A549 (cell line): Measurements from ENCODE around the gene ZNF618. TPM values are rescaled to one million over a fixed set of nuclear protein-coding genes. Genes with fewer than 3 reads are reported as not detected.

Experiments
- ATAC-seq, 2 experiments: fragments of 200-7000 bp in 1 of 2; fragments of >200 bp in 1 of 2; cut with Nextera tagmentation in 1 of 2; cut with Tn5 transposase in 1 of 2; 3 replicates each; pipeline versions ENCODE4 v1.8.0 to v1.9.1; 2018 to 2020; ENCODE audit warnings: mild to moderate bottlenecking in 1 of 2, moderate library complexity in 1 of 2
- CTCF ChIA-PET: fragments of 300-600 bp; sonication (Branson Sonifier 250); formaldehyde crosslinking; extraction: SDS; loops from one replicate; lab custom pipeline; 2021; ENCODE audit warnings: antibody characterized with exemption, inconsistent platforms; lab: Yijun Ruan, JAX
- POLR2A ChIA-PET: fragments of 350-600 bp; formaldehyde crosslinking; extraction: SDS; loops from one replicate; lab custom pipeline; 2021; ENCODE audit warnings: antibody characterized with exemption, inconsistent platforms; lab: Yijun Ruan, JAX
- DNase-seq, 2 experiments: peaks; one replicate each; pipeline versions ENCODE4 v3.0.0 to v3.0.0-alpha.2; 2011 to 2016; ENCODE audit warnings: low read depth in 1 of 2, low spot score in 1 of 2
- FAIRE-seq: peaks from 2 replicates; lab custom pipeline; 2011; peaks lifted over from hg19 to GRCh38; lab: Jason Lieb, UNC
- H3K27ac ChIP-seq, 2 experiments: fragments of >200 bp; sonication (Bioruptor Twin); formaldehyde crosslinking; 3 replicates each; pipeline ENCODE4 v1.5.1; 2016 to 2017
- H3K4me1 ChIP-seq: fragments of >200 bp; sonication (Bioruptor Twin); formaldehyde crosslinking; 3 replicates; pipeline ENCODE4 v1.6.1; 2016
- H3K4me2 ChIP-seq: fragments of >200 bp; sonication (Bioruptor Twin); formaldehyde crosslinking; 3 replicates; pipeline ENCODE4 v1.6.1; 2016
- H3K4me3 ChIP-seq: fragments of >200 bp; sonication (Bioruptor Twin); formaldehyde crosslinking; 3 replicates; pipeline ENCODE4 v1.5.1; 2016
- H3K9me3 ChIP-seq: fragments of >200 bp; sonication (Bioruptor Twin); formaldehyde crosslinking; 3 replicates; pipeline ENCODE4 v1.6.1; 2016
- BHLHE40 ChIP-seq: IDR thresholded peaks from 2 replicates; pipeline ENCODE4 v1.6.1; 2012; ENCODE audit warnings: low read depth, low read length, inconsistent platforms
- EHMT2 ChIP-seq: fragments of 200-600 bp; sonication (generic); IDR thresholded peaks from 2 replicates; pipeline ENCODE4 v1.6.1; 2016; ENCODE audit warnings: antibody characterized with exemption, low read depth, mild to moderate bottlenecking, moderate library complexity
- FOSL2 ChIP-seq, 2 experiments: fragments of 450-650 bp in 1 of 2; fragments of >200 bp in 1 of 2; sonication (Bioruptor Twin) in 1 of 2; formaldehyde crosslinking; IDR thresholded peaks; 2 replicates each; pipeline versions ENCODE4 v1.5.0 to v1.6.1; 2016 to 2020; ENCODE audit warnings: mild to moderate bottlenecking in 1 of 2, moderate library complexity in 1 of 2
- FOXS1 ChIP-seq: fragments of 250-450 bp; sonication (Bioruptor Pico); IDR thresholded peaks from 2 replicates; pipeline ENCODE4 v1.5.0; 2020; ENCODE audit warnings: mild to moderate bottlenecking, moderate library complexity
- HDAC2 ChIP-seq: fragments of 200-600 bp; sonication (generic); IDR thresholded peaks from 2 replicates; pipeline ENCODE4 v1.6.1; 2016
- KDM1A ChIP-seq: fragments of 200-600 bp; sonication (generic); IDR thresholded peaks from 2 replicates; pipeline ENCODE4 v1.6.1; 2016; ENCODE audit warnings: low read depth, mild to moderate bottlenecking
- NFE2L2 ChIP-seq: fragments of 150-350 bp; conservative IDR thresholded peaks from 2 replicates; pipeline ENCODE4 v1.6.1; 2014; ENCODE audit warnings: low read length
- POLR2A ChIP-seq: IDR thresholded peaks from 2 replicates; pipeline ENCODE4 v1.6.1; 2012; ENCODE audit warnings: mild to moderate bottlenecking, low read length
- POLR2AphosphoS2 ChIP-seq: conservative IDR thresholded peaks from 2 replicates; pipeline ENCODE4 v1.6.1; 2012; ENCODE audit warnings: low read length, improper control_type of control experiment, inconsistent platforms
- RARB ChIP-seq: fragments of 250-450 bp; sonication (Bioruptor Pico); IDR thresholded peaks from 2 replicates; pipeline ENCODE4 v1.8.0; 2021; ENCODE audit warnings: mild to moderate bottlenecking, moderate library complexity
- TP53 ChIP-seq: fragments of 250-450 bp; sonication (Bioruptor Pico); IDR thresholded peaks from 2 replicates; pipeline ENCODE4 v1.5.0; 2021; ENCODE audit warnings: mild to moderate bottlenecking, moderate library complexity
- ZNF302 ChIP-seq: fragments of 250-450 bp; sonication (Bioruptor Pico); IDR thresholded peaks from 2 replicates; pipeline ENCODE4 v1.9.0; 2021; ENCODE audit warnings: inconsistent platforms, mild to moderate bottlenecking, moderate library complexity
- ZSCAN20 ChIP-seq: fragments of 250-450 bp; sonication (Bioruptor Pico); IDR thresholded peaks from 2 replicates; pipeline ENCODE4 v1.8.0; 2022; ENCODE audit warnings: mild to moderate bottlenecking, moderate library complexity
- WGBS: methylation state at CpG from one replicate; pipeline ENCODE4 v1.1.6; 2017; ENCODE audit errors: missing lambda C conversion rate; 5-methylcytosine and 5-hydroxymethylcytosine counted together
- polyA plus RNA-seq, 4 experiments: library from polyadenylated mRNA; depleted of rRNA in 3 of 4; stranded (reverse); fragments of >200 nt; fragmentation: RNase III in 1 of 4; extraction: RNeasy Plus Mini Kit Qiagen cat#74134 plus additional on column Dnase treatment in 1 of 4; gene quantifications; 2 replicates in 3 of 4; 3 replicates in 1 of 4; pipeline ENCODE4 v1.2.3, GENCODE V29; 2011 to 2017
- TF ChIP-seq, protein P1 (sequence below): fragments of >200 bp; sonication (Bioruptor Twin); formaldehyde crosslinking; IDR thresholded peaks from 3 replicates; pipeline ENCODE4 v1.5.1; 2016
- TF ChIP-seq, protein P2 (sequence below): fragments of 200-600 bp; sonication (generic); IDR thresholded peaks from 2 replicates; pipeline ENCODE4 v1.6.1; 2016; ENCODE audit warnings: antibody characterized with exemption, mild to moderate bottlenecking, moderate library complexity
- TF ChIP-seq, protein P3 (sequence below): IDR thresholded peaks from 2 replicates; pipeline ENCODE4 v1.6.1; 2012
- TF ChIP-seq, protein P4 (sequence below): fragments of >200 bp; sonication (Bioruptor Twin); formaldehyde crosslinking; IDR thresholded peaks from 3 replicates; pipeline ENCODE4 v1.6.1; 2016

Gene ZNF618
- polyA plus RNA-seq, 2 of the 4 experiments (the other 2 are of a cell fraction): 9.0 to 10.0 TPM

DNA sequence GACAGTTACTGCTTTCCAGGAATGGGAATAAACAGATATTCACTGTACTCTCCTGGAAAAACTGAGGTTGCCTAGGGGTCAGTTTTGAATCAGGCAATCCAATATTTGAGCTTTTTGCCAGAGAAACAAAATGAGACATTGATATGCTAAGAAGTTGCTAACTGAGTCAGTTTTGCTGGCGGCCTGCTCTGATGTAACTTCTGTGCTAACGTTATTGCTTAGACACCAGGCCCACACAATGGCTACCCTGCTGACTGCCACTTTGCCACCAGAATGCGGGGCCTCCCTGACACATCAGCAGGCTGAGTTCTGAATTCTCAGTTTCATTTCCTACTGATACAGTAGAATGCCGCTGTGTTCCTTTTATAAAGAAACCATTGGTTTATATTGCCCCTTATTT, 18.2 kb upstream of the ZNF618 start:
- FAIRE-seq (no peak), DNase-seq (no peak), ATAC-seq (no peak)
- POLR2A ChIA-PET: interaction anchor here (0.6 kb wide), 1 partner anchor 16 kb away, joined by 4 read pairs; no protein-coding TSS in a partner anchor
- Histone ChIP-seq H3K4me2 (no peak overlapping the region), H3K27ac (no peak overlapping the region), H3K4me1 (no peaks in the 10 kb centered on the region), H3K4me3 (no peak overlapping the region), H3K9me3 (no peaks in the 10 kb centered on the region)
- CTCF ChIA-PET: interaction anchor here (1.0 to 3.1 kb wide), 3 partner anchors 10 to 50 kb away, joined by 3 to 12 read pairs (median 5); partner anchors contain the start of gene ZNF618
- TF ChIP-seq POLR2A: no peak
- no peak for TF ChIP-seq HDAC2
- TF ChIP-seq FOXS1 (CRISPR knock-in tag): no peak
- no peak for TF ChIP-seq KDM1A
- no peak for TF ChIP-seq NFE2L2
- TF ChIP-seq ZNF302 (CRISPR knock-in tag): no peak
- TF ChIP-seq, protein P1, sequence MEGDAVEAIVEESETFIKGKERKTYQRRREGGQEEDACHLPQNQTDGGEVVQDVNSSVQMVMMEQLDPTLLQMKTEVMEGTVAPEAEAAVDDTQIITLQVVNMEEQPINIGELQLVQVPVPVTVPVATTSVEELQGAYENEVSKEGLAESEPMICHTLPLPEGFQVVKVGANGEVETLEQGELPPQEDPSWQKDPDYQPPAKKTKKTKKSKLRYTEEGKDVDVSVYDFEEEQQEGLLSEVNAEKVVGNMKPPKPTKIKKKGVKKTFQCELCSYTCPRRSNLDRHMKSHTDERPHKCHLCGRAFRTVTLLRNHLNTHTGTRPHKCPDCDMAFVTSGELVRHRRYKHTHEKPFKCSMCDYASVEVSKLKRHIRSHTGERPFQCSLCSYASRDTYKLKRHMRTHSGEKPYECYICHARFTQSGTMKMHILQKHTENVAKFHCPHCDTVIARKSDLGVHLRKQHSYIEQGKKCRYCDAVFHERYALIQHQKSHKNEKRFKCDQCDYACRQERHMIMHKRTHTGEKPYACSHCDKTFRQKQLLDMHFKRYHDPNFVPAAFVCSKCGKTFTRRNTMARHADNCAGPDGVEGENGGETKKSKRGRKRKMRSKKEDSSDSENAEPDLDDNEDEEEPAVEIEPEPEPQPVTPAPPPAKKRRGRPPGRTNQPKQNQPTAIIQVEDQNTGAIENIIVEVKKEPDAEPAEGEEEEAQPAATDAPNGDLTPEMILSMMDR: no peak
- TF ChIP-seq TP53 (CRISPR knock-in tag): no peak
- no peak for TF ChIP-seq FOSL2 (IDR thresholded peaks at IDR 0.05)
- no peak for TF ChIP-seq FOSL2 (CRISPR knock-in tag; IDR thresholded peaks at IDR 0.05)
- TF ChIP-seq, protein P2, sequence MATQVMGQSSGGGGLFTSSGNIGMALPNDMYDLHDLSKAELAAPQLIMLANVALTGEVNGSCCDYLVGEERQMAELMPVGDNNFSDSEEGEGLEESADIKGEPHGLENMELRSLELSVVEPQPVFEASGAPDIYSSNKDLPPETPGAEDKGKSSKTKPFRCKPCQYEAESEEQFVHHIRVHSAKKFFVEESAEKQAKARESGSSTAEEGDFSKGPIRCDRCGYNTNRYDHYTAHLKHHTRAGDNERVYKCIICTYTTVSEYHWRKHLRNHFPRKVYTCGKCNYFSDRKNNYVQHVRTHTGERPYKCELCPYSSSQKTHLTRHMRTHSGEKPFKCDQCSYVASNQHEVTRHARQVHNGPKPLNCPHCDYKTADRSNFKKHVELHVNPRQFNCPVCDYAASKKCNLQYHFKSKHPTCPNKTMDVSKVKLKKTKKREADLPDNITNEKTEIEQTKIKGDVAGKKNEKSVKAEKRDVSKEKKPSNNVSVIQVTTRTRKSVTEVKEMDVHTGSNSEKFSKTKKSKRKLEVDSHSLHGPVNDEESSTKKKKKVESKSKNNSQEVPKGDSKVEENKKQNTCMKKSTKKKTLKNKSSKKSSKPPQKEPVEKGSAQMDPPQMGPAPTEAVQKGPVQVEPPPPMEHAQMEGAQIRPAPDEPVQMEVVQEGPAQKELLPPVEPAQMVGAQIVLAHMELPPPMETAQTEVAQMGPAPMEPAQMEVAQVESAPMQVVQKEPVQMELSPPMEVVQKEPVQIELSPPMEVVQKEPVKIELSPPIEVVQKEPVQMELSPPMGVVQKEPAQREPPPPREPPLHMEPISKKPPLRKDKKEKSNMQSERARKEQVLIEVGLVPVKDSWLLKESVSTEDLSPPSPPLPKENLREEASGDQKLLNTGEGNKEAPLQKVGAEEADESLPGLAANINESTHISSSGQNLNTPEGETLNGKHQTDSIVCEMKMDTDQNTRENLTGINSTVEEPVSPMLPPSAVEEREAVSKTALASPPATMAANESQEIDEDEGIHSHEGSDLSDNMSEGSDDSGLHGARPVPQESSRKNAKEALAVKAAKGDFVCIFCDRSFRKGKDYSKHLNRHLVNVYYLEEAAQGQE: no peak
- TF ChIP-seq ZSCAN20 (CRISPR knock-in tag): no peak
- no peak for TF ChIP-seq POLR2AphosphoS2
- TF ChIP-seq BHLHE40: no peak
- TF ChIP-seq, protein P3, sequence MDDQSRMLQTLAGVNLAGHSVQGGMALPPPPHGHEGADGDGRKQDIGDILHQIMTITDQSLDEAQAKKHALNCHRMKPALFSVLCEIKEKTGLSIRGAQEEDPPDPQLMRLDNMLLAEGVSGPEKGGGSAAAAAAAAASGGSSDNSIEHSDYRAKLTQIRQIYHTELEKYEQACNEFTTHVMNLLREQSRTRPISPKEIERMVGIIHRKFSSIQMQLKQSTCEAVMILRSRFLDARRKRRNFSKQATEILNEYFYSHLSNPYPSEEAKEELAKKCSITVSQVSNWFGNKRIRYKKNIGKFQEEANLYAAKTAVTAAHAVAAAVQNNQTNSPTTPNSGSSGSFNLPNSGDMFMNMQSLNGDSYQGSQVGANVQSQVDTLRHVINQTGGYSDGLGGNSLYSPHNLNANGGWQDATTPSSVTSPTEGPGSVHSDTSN: no peak
- WGBS: 78% methylated on average over 4 of the region's 4 CpGs

DNA sequence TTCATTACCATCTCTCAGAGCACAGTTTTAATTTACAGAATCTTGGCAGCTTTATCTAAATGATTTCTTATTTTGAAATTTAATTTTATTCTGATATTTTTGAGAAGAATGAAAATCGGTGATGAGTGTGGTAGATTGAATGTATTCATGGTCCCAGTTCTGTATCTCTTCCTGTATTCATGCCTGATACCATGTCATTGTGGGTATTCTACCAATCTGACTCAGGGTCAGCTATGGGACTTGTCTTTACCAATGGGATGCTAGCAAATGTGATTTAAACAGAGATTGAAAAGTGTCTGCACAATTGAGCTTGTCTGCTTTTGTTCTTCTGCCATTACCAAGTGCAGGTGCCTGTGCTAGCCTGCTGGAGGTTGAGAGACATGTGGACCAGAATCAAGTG, 17.8 kb upstream of the ZNF618 start:
- Histone ChIP-seq H3K27ac (no peak overlapping the region), H3K4me2 (no peak overlapping the region)
- 8% methylated on average over 1 of the region's 1 CpG for WGBS
- POLR2A ChIA-PET: no interaction called here
- no peak for TF ChIP-seq RARB (CRISPR knock-in tag)
- TF ChIP-seq, all 56 proteins: peak for 0
- no peaks in the 10 kb centered on the region for H3K4me1 ChIP-seq
- no peak overlapping the region for H3K4me3 ChIP-seq
- FAIRE-seq (no peak), DNase-seq (no peak), ATAC-seq (no peak)
- H3K9me3 ChIP-seq: no peaks in the 10 kb centered on the region
- CTCF ChIA-PET: interaction anchor here (1.4 to 3.1 kb wide), 2 partner anchors 19 to 51 kb away, joined by 5 to 12 read pairs; partner anchors contain the start of gene ZNF618

DNA sequence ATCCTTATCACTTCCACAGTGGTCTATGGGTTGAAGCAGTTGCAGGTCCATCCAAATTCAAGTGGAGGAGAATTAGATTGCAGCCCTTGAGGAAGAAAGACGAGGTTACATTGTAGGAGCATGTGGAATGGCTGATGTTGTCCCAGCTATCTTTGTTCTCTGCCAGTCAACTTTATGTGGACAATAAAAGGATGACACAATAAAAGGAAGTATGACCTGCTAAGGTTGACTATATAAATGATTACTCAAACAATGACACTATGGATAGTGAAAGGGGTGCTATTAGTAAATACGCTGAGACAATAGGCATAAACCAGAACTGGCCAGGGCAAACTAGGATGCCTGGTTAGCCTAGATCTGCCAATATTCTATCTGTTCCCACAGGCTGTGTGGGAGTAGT, 12.8 kb upstream of the ZNF618 start:
- WGBS: 43% methylated on average over 2 of the region's 2 CpGs
- ChIA-PET POLR2A (no interaction called here), CTCF (interaction anchor here (1.3 to 1.4 kb wide), 2 partner anchors 14 to 126 kb away, joined by 4 to 5 read pairs; no protein-coding TSS in a partner anchor)
- TF ChIP-seq EHMT2: no peak
- TF ChIP-seq, protein P4, sequence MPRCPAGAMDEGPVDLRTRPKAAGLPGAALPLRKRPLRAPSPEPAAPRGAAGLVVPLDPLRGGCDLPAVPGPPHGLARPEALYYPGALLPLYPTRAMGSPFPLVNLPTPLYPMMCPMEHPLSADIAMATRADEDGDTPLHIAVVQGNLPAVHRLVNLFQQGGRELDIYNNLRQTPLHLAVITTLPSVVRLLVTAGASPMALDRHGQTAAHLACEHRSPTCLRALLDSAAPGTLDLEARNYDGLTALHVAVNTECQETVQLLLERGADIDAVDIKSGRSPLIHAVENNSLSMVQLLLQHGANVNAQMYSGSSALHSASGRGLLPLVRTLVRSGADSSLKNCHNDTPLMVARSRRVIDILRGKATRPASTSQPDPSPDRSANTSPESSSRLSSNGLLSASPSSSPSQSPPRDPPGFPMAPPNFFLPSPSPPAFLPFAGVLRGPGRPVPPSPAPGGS: no peak
- no peaks in the 10 kb centered on the region for H3K9me3 ChIP-seq
- ATAC-seq (no peak), DNase-seq (no peak), FAIRE-seq (no peak)
- no peak overlapping the region for H3K27ac ChIP-seq
- no peak overlapping the region for H3K4me3 ChIP-seq
- no peaks in the 10 kb centered on the region for H3K4me1 ChIP-seq
- H3K4me2 ChIP-seq: no peak overlapping the region
